HEK293 (cell line): ENCODE results near the gene COMMD10.

Experiments
- CTCF ChIA-PET: fragments of 350-600 bp; formaldehyde crosslinking; extraction: SDS; loops from one replicate; lab custom pipeline; 2021; ENCODE audit warnings: antibody characterized with exemption; lab: Yijun Ruan, JAX
- POLR2A ChIA-PET: fragments of 300-600 bp; formaldehyde crosslinking; extraction: SDS; loops from one replicate; lab custom pipeline; 2020; ENCODE audit warnings: antibody characterized with exemption, inconsistent platforms; lab: Yijun Ruan, JAX
- H3K27ac ChIP-seq: fragments of 200-500 bp; sonication (Bioruptor generic); 2 replicates; pipeline ENCODE4 v1.5.1; 2014; ENCODE audit warnings: low read depth, low read length, control low read depth, inconsistent platforms; ENCODE audit errors: extremely low read depth
- H3K36me3 ChIP-seq, 2 experiments: fragments of 200-500 bp in 1 of 2; sonication (Bioruptor generic) in 1 of 2; 1 replicate in 1 of 2; 2 replicates in 1 of 2; pipeline ENCODE4 v1.5.1; 2014 to 2017; ENCODE audit warnings: inconsistent platforms in 2 of 2, low read length in 2 of 2; ENCODE audit not compliant: control insufficient read depth in 2 of 2, insufficient read depth in 1 of 2
- H3K4me1 ChIP-seq: fragments of 200-500 bp; sonication (Bioruptor generic); 2 replicates; pipeline ENCODE4 v1.5.1; 2014; ENCODE audit warnings: mild to moderate bottlenecking, low read length, inconsistent platforms; ENCODE audit not compliant: control insufficient read depth, insufficient read depth
- H3K4me3 ChIP-seq: 2 replicates; pipeline ENCODE4 v1.5.1; 2011; ENCODE audit warnings: low read depth, mild to moderate bottlenecking, control low read depth, low read length, moderate library complexity
- H3K9me3 ChIP-seq: fragments of 200-500 bp; sonication (Bioruptor generic); 2 replicates; pipeline ENCODE4 v1.5.1; 2014; ENCODE audit warnings: low read depth, low read length, inconsistent platforms; ENCODE audit not compliant: control insufficient read depth, insufficient read depth
- ZBTB7A ChIP-seq: fragments of 450-650 bp; formaldehyde crosslinking; IDR thresholded peaks from 2 replicates; pipeline ENCODE4 v1.5.1; 2016; ENCODE audit warnings: low read depth, missing biosample characterization, missing genetic modification characterization
- ZNF121 ChIP-seq: fragments of 450-650 bp; formaldehyde crosslinking; IDR thresholded peaks from 2 replicates; pipeline ENCODE4 v1.5.1; 2016; ENCODE audit warnings: missing biosample characterization, missing genetic modification characterization
- ZNF132 ChIP-seq: fragments of 450-650 bp; formaldehyde crosslinking; IDR thresholded peaks from 2 replicates; pipeline ENCODE4 v1.5.1; 2017; ENCODE audit warnings: missing biosample characterization, missing genetic modification characterization, borderline replicate concordance
- ZNF202 ChIP-seq: fragments of 450-650 bp; formaldehyde crosslinking; IDR thresholded peaks from 2 replicates; pipeline ENCODE4 v1.5.1; 2016; ENCODE audit warnings: missing biosample characterization, missing genetic modification characterization, borderline replicate concordance
- ZNF37A ChIP-seq: fragments of 450-650 bp; IDR thresholded peaks from 2 replicates; pipeline ENCODE4 v1.5.1; 2018; ENCODE audit warnings: missing biosample characterization, missing genetic modification characterization
- ZNF433 ChIP-seq: fragments of 450-650 bp; formaldehyde crosslinking; IDR thresholded peaks from 2 replicates; pipeline ENCODE4 v1.5.1; 2016; ENCODE audit warnings: missing biosample characterization, missing genetic modification characterization, low read depth
- ZNF510 ChIP-seq: fragments of 450-650 bp; formaldehyde crosslinking; IDR thresholded peaks from 2 replicates; pipeline ENCODE4 v1.5.1; 2018; ENCODE audit warnings: mild to moderate bottlenecking, missing genetic modification characterization, missing biosample characterization; ENCODE audit not compliant: insufficient replicate concordance
- ZNF629 ChIP-seq: fragments of 450-650 bp; formaldehyde crosslinking; IDR thresholded peaks from 2 replicates; pipeline ENCODE4 v1.5.1; 2017; ENCODE audit warnings: missing biosample characterization, missing genetic modification characterization
- ZSCAN16 ChIP-seq: fragments of 450-650 bp; formaldehyde crosslinking; IDR thresholded peaks from 2 replicates; pipeline ENCODE4 v1.5.1; 2016; ENCODE audit warnings: missing biosample characterization, missing genetic modification characterization
- TF ChIP-seq, protein P1 (sequence below): fragments of 450-650 bp; formaldehyde crosslinking; IDR thresholded peaks from 2 replicates; pipeline ENCODE4 v1.5.1; 2017; ENCODE audit warnings: missing biosample characterization, missing genetic modification characterization
- TF ChIP-seq, protein P2 (sequence below): fragments of 450-650 bp; formaldehyde crosslinking; IDR thresholded peaks from 2 replicates; pipeline ENCODE4 v1.5.1; 2016; ENCODE audit warnings: missing biosample characterization, missing genetic modification characterization
- TF ChIP-seq, protein P3 (sequence below): fragments of 450-650 bp; formaldehyde crosslinking; IDR thresholded peaks from 2 replicates; pipeline ENCODE4 v1.5.1; 2016; ENCODE audit warnings: missing biosample characterization, missing genetic modification characterization
- TF ChIP-seq, protein P4 (sequence below): fragments of 450-650 bp; formaldehyde crosslinking; IDR thresholded peaks from 2 replicates; pipeline ENCODE4 v1.5.1; 2016; ENCODE audit warnings: missing biosample characterization, missing genetic modification characterization
- TF ChIP-seq, protein P5 (sequence below): fragments of 450-650 bp; formaldehyde crosslinking; IDR thresholded peaks from 2 replicates; pipeline ENCODE4 v1.5.1; 2016; ENCODE audit warnings: missing biosample characterization, missing genetic modification characterization
- TF ChIP-seq, protein P6 (sequence below): fragments of 450-650 bp; formaldehyde crosslinking; IDR thresholded peaks from 2 replicates; pipeline ENCODE4 v1.5.1; 2016; ENCODE audit warnings: missing biosample characterization, missing genetic modification characterization
- TF ChIP-seq, protein P7 (sequence below): fragments of 450-650 bp; formaldehyde crosslinking; IDR thresholded peaks from 2 replicates; pipeline ENCODE4 v1.5.1; 2016; ENCODE audit warnings: missing biosample characterization, missing genetic modification characterization

Gene COMMD10

DNA sequence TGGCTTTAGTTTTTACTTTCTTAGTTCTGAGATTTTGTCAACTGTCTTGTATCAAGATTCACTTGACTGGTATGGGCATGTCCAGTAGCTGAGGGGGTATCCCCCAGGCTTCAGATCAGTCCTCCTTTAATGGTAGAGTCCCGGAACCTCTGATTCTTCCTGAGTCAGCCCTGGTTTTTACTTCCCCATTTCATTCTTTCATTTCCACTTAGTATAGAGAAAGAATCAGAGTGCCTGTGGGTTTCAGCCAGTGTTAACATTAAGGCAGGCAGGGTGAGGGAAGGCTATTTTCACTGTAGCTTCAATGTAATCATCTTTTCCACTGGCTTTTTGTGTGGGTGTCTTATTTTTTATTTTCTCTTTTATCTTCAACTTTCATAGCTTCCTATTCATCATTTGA is 8.3 kb upstream of the COMMD10 start:
- Histone ChIP-seq H3K4me1 (no peaks in the 10 kb centered on the region), H3K27ac (no peak overlapping the region), H3K9me3 (no peaks in the 10 kb centered on the region), H3K4me3 (no peak overlapping the region), H3K36me3 (no peaks in the 10 kb centered on the region)
- TF ChIP-seq ZSCAN16 (no peak), ZNF433 (no peak), ZNF37A (tag by site-specific recombination) (no peak), ZNF121 (tag by site-specific recombination) (no peak), ZNF132 (tag by site-specific recombination) (no peak)
- TF ChIP-seq, protein P1, sequence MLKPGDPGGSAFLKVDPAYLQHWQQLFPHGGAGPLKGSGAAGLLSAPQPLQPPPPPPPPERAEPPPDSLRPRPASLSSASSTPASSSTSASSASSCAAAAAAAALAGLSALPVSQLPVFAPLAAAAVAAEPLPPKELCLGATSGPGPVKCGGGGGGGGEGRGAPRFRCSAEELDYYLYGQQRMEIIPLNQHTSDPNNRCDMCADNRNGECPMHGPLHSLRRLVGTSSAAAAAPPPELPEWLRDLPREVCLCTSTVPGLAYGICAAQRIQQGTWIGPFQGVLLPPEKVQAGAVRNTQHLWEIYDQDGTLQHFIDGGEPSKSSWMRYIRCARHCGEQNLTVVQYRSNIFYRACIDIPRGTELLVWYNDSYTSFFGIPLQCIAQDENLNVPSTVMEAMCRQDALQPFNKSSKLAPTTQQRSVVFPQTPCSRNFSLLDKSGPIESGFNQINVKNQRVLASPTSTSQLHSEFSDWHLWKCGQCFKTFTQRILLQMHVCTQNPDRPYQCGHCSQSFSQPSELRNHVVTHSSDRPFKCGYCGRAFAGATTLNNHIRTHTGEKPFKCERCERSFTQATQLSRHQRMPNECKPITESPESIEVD: no peak
- TF ChIP-seq, protein P2, sequence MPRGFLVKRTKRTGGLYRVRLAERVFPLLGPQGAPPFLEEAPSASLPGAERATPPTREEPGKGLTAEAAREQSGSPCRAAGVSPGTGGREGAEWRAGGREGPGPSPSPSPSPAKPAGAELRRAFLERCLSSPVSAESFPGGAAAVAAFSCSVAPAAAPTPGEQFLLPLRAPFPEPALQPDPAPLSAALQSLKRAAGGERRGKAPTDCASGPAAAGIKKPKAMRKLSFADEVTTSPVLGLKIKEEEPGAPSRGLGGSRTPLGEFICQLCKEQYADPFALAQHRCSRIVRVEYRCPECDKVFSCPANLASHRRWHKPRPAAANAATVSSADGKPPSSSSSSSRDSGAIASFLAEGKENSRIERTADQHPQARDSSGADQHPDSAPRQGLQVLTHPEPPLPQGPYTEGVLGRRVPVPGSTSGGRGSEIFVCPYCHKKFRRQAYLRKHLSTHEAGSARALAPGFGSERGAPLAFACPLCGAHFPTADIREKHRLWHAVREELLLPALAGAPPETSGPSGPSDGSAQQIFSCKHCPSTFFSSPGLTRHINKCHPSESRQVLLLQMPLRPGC (tag by site-specific recombination): no peak
- TF ChIP-seq, protein P3, sequence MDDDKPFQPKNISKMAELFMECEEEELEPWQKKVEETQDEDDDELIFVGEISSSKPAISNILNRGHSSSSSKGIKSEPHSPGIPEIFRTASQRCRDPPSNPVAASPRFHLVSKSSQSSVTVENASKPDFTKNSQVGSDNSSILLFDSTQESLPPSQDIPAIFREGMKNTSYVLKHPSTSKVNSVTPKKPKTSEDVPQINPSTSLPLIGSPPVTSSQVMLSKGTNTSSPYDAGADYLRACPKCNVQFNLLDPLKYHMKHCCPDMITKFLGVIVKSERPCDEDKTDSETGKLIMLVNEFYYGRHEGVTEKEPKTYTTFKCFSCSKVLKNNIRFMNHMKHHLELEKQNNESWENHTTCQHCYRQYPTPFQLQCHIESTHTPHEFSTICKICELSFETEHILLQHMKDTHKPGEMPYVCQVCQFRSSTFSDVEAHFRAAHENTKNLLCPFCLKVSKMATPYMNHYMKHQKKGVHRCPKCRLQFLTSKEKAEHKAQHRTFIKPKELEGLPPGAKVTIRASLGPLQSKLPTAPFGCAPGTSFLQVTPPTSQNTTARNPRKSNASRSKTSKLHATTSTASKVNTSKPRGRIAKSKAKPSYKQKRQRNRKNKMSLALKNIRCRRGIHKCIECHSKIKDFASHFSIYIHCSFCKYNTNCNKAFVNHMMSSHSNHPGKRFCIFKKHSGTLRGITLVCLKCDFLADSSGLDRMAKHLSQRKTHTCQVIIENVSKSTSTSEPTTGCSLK: no peak
- CTCF ChIA-PET: interaction anchor here (0.7 to 1.6 kb wide), 2 partner anchors 8 to 442 kb away, joined by 3 to 9 read pairs; no protein-coding TSS in a partner anchor
- POLR2A ChIA-PET: interaction anchor here (1.7 kb wide), 1 partner anchor 9 kb away, joined by 7 read pairs; the partner anchor contains the start of gene COMMD10

DNA sequence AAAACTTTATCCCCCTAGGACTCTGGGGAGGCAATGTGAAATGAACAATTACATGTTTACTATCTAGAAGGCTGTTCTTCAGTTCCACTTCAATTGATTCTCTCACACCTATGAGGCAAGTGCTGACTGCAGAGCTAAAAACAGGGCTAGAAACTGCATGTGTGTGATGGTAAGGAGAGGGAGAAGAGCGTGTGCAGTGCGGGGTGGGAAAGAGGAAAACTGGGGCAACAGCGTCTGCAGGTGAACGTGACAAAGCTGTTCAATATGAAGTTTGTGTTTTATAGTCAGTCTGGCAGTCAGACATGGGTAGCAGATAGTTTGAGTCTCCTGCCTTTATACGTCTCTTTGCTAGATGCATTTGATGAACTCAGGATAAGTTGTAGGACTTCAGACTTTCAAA is 6.6 kb upstream of the COMMD10 start:
- Histone ChIP-seq H3K4me3 (no peak overlapping the region), H3K27ac (no peak overlapping the region), H3K9me3 (no peaks in the 10 kb centered on the region), H3K4me1 (no peaks in the 10 kb centered on the region), H3K36me3 (no peaks in the 10 kb centered on the region)
- POLR2A ChIA-PET: no interaction called here
- CTCF ChIA-PET: interaction anchor here (1.0 kb wide), 1 partner anchor 190 kb away, joined by 3 read pairs; no protein-coding TSS in a partner anchor
- TF ChIP-seq, protein P4, sequence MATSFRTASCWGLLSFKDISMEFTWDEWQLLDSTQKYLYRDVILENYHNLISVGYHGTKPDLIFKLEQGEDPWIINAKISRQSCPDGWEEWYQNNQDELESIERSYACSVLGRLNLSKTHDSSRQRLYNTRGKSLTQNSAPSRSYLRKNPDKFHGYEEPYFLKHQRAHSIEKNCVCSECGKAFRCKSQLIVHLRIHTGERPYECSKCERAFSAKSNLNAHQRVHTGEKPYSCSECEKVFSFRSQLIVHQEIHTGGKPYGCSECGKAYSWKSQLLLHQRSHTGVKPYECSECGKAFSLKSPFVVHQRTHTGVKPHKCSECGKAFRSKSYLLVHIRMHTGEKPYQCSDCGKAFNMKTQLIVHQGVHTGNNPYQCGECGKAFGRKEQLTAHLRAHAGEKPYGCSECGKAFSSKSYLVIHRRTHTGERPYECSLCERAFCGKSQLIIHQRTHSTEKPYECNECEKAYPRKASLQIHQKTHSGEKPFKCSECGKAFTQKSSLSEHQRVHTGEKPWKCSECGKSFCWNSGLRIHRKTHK (tag by site-specific recombination): no peak

DNA sequence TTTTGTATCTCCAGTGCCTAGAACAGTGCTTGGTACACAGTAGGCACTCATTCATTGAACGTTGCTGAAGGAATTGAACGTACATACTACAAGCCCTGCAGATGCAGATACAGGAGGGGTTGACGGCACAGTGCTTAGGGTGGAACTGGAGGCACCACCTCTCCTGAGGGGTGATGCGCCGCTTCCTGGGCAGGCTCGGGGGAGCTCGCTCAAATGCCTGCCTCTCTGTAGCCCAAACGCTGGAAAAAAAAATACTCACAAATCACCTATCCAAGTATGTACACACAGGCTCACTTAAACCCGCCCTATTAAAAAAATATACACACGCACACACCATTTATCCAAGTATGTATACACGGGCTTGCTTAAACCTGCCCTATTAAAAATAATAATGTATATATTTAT is 536 bp upstream of the COMMD10 start:
- Histone ChIP-seq H3K36me3 (no peaks in the 10 kb centered on the region), H3K27ac (no peak overlapping the region), H3K4me1 (no peaks in the 10 kb centered on the region), H3K9me3 (no peaks in the 10 kb centered on the region), H3K4me3 (peak overlapping the region; percentile 64)
- CTCF ChIA-PET: no interaction called here
- no peak for TF ChIP-seq ZBTB7A (tag by site-specific recombination)
- TF ChIP-seq, protein P5, sequence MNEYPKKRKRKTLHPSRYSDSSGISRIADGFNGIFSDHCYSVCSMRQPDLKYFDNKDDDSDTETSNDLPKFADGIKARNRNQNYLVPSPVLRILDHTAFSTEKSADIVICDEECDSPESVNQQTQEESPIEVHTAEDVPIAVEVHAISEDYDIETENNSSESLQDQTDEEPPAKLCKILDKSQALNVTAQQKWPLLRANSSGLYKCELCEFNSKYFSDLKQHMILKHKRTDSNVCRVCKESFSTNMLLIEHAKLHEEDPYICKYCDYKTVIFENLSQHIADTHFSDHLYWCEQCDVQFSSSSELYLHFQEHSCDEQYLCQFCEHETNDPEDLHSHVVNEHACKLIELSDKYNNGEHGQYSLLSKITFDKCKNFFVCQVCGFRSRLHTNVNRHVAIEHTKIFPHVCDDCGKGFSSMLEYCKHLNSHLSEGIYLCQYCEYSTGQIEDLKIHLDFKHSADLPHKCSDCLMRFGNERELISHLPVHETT (tag by site-specific recombination): no peak
- TF ChIP-seq, protein P6, sequence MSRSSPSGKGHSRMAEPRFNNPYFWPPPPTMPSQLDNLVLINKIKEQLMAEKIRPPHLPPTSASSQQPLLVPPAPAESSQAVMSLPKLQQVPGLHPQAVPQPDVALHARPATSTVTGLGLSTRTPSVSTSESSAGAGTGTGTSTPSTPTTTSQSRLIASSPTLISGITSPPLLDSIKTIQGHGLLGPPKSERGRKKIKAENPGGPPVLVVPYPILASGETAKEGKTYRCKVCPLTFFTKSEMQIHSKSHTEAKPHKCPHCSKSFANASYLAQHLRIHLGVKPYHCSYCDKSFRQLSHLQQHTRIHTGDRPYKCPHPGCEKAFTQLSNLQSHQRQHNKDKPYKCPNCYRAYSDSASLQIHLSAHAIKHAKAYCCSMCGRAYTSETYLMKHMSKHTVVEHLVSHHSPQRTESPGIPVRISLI (tag by site-specific recombination): no peak
- TF ChIP-seq ZNF510 (tag by site-specific recombination): no peak
- TF ChIP-seq, protein P7, sequence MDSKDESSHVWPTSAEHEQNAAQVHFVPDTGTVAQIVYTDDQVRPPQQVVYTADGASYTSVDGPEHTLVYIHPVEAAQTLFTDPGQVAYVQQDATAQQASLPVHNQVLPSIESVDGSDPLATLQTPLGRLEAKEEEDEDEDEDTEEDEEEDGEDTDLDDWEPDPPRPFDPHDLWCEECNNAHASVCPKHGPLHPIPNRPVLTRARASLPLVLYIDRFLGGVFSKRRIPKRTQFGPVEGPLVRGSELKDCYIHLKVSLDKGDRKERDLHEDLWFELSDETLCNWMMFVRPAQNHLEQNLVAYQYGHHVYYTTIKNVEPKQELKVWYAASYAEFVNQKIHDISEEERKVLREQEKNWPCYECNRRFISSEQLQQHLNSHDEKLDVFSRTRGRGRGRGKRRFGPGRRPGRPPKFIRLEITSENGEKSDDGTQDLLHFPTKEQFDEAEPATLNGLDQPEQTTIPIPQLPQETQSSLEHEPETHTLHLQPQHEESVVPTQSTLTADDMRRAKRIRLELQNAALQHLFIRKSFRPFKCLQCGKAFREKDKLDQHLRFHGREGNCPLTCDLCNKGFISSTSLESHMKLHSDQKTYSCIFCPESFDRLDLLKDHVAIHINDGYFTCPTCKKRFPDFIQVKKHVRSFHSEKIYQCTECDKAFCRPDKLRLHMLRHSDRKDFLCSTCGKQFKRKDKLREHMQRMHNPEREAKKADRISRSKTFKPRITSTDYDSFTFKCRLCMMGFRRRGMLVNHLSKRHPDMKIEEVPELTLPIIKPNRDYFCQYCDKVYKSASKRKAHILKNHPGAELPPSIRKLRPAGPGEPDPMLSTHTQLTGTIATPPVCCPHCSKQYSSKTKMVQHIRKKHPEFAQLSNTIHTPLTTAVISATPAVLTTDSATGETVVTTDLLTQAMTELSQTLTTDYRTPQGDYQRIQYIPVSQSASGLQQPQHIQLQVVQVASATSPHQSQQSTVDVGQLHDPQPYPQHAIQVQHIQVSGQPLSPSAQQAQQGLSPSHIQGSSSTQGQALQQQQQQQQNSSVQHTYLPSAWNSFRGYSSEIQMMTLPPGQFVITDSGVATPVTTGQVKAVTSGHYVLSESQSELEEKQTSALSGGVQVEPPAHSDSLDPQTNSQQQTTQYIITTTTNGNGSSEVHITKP (tag by site-specific recombination): 0 out of 2 replicates have a peak, but pooled peaks have one; percentile 21
- TF ChIP-seq ZNF629: no peak
- no peak for TF ChIP-seq ZNF202 (tag by site-specific recombination)
- POLR2A ChIA-PET: interaction anchor here (0.6 to 2.3 kb wide), 4 partner anchors 8 to 408 kb away, joined by 3 to 7 read pairs (median 4); partner anchors contain the start of gene ATG12
